GM12865 (cell line): ENCODE results near the gene AGBL4.

Experiments used
- DNase-seq: peaks from one replicate; pipeline ENCODE4 v3.0.0; 2010; ENCODE audit warnings: low read depth
- H3K4me3 ChIP-seq: 2 replicates; pipeline ENCODE4 v1.5.1; 2011; ENCODE audit warnings: mild to moderate bottlenecking, low read depth, low read length, control low read depth
- CTCF ChIP-seq: IDR thresholded peaks from 2 replicates; pipeline ENCODE4 v1.5.1; 2011; ENCODE audit warnings: low read length, control low read depth, low read depth, inconsistent platforms; ENCODE audit not compliant: insufficient read depth; ENCODE audit errors: missing control alignments

Gene AGBL4

GRCh38 chr1:48906729-48907128, 1117.0 kb downstream of the AGBL4 start:
- no peak for TF ChIP-seq CTCF
- no peak overlapping the region for H3K4me3 ChIP-seq
- no peak for DNase-seq

- no peak overlapping the region for H3K4me3 ChIP-seq
- no peak for DNase-seq
- TF ChIP-seq CTCF = no peak
These were observed 1117.6 kb downstream of the AGBL4 start for GRCh38 chr1:48906164-48906563.

- no peak overlapping the region for H3K4me3 ChIP-seq
- DNase-seq = no peak
- TF ChIP-seq CTCF = no peak
These were observed 1120.5 kb downstream of the AGBL4 start for GRCh38 chr1:48903291-48903690.

- no peak for DNase-seq
- no peak overlapping the region for H3K4me3 ChIP-seq
- no peak for TF ChIP-seq CTCF
These were observed 1124.9 kb downstream of the AGBL4 start for GRCh38 chr1:48898894-48899293.

GRCh38 chr1:48889615-48890014, 1134.1 kb downstream of the AGBL4 start:
- no peak for TF ChIP-seq CTCF
- no peak for DNase-seq
- H3K4me3 ChIP-seq = no peak overlapping the region

- DNase-seq = no peak
These were observed 1134.7 kb downstream of the AGBL4 start for GRCh38 chr1:48889082-48889481.

More at GRCh38 chr1:48889082-48889481, 1134.7 kb downstream of the AGBL4 start:
- TF ChIP-seq CTCF = no peak
- no peak overlapping the region for H3K4me3 ChIP-seq
